H1 (cell line): ENCODE data around the gene PITRM1. TPM values are rescaled to one million over a fixed set of nuclear protein-coding genes. Genes with fewer than 3 reads are reported as not detected.

Source experiments
- CTCF ChIA-PET: fragments of 300-600 bp; sonication (Branson Sonifier 250); formaldehyde crosslinking; loops from one replicate; lab custom pipeline; 2021; ENCODE audit not compliant: partially characterized antibody; lab: Charles Lee
- POLR2A ChIA-PET: fragments of 300-600 bp; sonication (Branson Sonifier 250); formaldehyde crosslinking; loops from one replicate; lab custom pipeline; 2021; ENCODE audit warnings: inconsistent platforms; ENCODE audit not compliant: partially characterized antibody; lab: Charles Lee
- DNase-seq, 2 experiments: peaks; one replicate each; pipeline versions ENCODE4 v3.0.0 to v3.0.0-alpha.2; 2010 to 2022; ENCODE audit warnings: low spot score in 2 of 2, low read depth in 1 of 2, mixed read lengths in 1 of 2
- FAIRE-seq: peaks from 2 replicates; lab custom pipeline; 2011; peaks lifted over from hg19 to GRCh38; lab: Jason Lieb, UNC
- H2AFZ ChIP-seq: 2 replicates; pipeline ENCODE4 v1.8.1; 2012; ENCODE audit warnings: low read length, inconsistent platforms
- H2AK5ac ChIP-seq: 2 replicates; pipeline ENCODE4 v1.6.1; 2013; ENCODE audit warnings: low read depth, low read length
- H2BK120ac ChIP-seq: replicated peaks from 2 replicates; pipeline ENCODE3; 2013; ENCODE audit warnings: low read depth, low read length, inconsistent platforms
- H2BK12ac ChIP-seq: 2 replicates; pipeline ENCODE4 v1.6.1; 2013; ENCODE audit warnings: low read depth, low read length
- H2BK15ac ChIP-seq: 2 replicates; pipeline ENCODE4 v1.6.1; 2013; ENCODE audit warnings: low read length
- H2BK20ac ChIP-seq: 2 replicates; pipeline ENCODE4 v1.6.1; 2013; ENCODE audit warnings: low read length
- H2BK5ac ChIP-seq: 2 replicates; pipeline ENCODE4 v1.6.1; 2013; ENCODE audit warnings: low read depth, low read length
- H3K14ac ChIP-seq: 2 replicates; pipeline ENCODE4 v1.6.1; 2013; ENCODE audit warnings: inconsistent platforms; ENCODE audit not compliant: insufficient read length
- H3K18ac ChIP-seq: 2 replicates; pipeline ENCODE4 v1.6.1; 2013; ENCODE audit warnings: low read length; ENCODE audit errors: extremely low read depth
- H3K23ac ChIP-seq: 2 replicates; pipeline ENCODE4 v1.6.1; 2013; ENCODE audit warnings: inconsistent platforms; ENCODE audit not compliant: insufficient read length
- H3K23me2 ChIP-seq: 2 replicates; pipeline ENCODE4 v1.6.1; 2013; ENCODE audit warnings: low read depth, low read length
- H3K27ac ChIP-seq: 2 replicates; pipeline ENCODE4 v1.6.1; 2011; ENCODE audit warnings: low read depth, low read length, inconsistent platforms
- H3K27me3 ChIP-seq, 4 experiments: replicated peaks in 1 of 4; 1 replicate in 1 of 4; 2 replicates in 3 of 4; pipeline versions ENCODE4 v1.6.1 to v1.8.1; 2011 to 2013; ENCODE audit warnings: low read length in 3 of 4, mild to moderate bottlenecking in 3 of 4, inconsistent platforms in 2 of 4, mixed read lengths in 2 of 4, moderate library complexity in 1 of 4; ENCODE audit not compliant: control insufficient read depth in 3 of 4, insufficient read depth in 3 of 4; ENCODE audit errors: extremely low read depth in 1 of 4
- H3K36me3 ChIP-seq, 4 experiments: 2 replicates each; pipeline versions ENCODE4 v1.6.1 to v1.8.1; 2011 to 2013; ENCODE audit warnings: mild to moderate bottlenecking in 4 of 4, low read length in 3 of 4, moderate library complexity in 2 of 4, control low read depth in 1 of 4, inconsistent platforms in 1 of 4; ENCODE audit not compliant: insufficient read depth in 4 of 4, control insufficient read depth in 2 of 4
- H3K4ac ChIP-seq: replicated peaks from 2 replicates; pipeline ENCODE3; 2013; ENCODE audit warnings: low read length, low read depth, mixed read lengths, inconsistent platforms; ENCODE audit not compliant: insufficient read length
- H3K4me1 ChIP-seq, 4 experiments: replicated peaks in 1 of 4; 1 replicate in 1 of 4; 2 replicates in 3 of 4; pipeline versions ENCODE4 v1.6.1 to v1.8.1; 2011 to 2013; ENCODE audit warnings: low read length in 3 of 4, inconsistent platforms in 2 of 4, mixed read lengths in 1 of 4; ENCODE audit not compliant: insufficient read depth in 4 of 4, control insufficient read depth in 3 of 4
- H3K4me2 ChIP-seq, 2 experiments: 2 replicates each; pipeline versions ENCODE4 v1.6.1 to v1.8.1; 2011 to 2013; ENCODE audit warnings: low read depth in 2 of 2, low read length in 2 of 2, control low read depth in 1 of 2, inconsistent platforms in 1 of 2, mild to moderate bottlenecking in 1 of 2; ENCODE audit not compliant: insufficient read depth in 1 of 2
- H3K4me3 ChIP-seq, 4 experiments: fragments of 200-600, 300-600 bp in 1 of 4; sonication (generic), shearing (Covaris generic), sonication (Bioruptor Twin) in 1 of 4; 2 replicates each; pipeline versions ENCODE4 v1.5.1 to v1.8.1; 2011 to 2016; ENCODE audit warnings: low read length in 4 of 4, low read depth in 3 of 4, control low read depth in 2 of 4, inconsistent platforms in 2 of 4, mild to moderate bottlenecking in 2 of 4, mixed read lengths in 1 of 4, moderate library complexity in 1 of 4; ENCODE audit not compliant: insufficient read depth in 2 of 4; ENCODE audit errors: extremely low read depth in 1 of 4
- H3K56ac ChIP-seq: replicated peaks from 2 replicates; pipeline ENCODE3; 2013; ENCODE audit warnings: low read depth, mild to moderate bottlenecking, mixed read lengths, low read length, inconsistent platforms; ENCODE audit not compliant: insufficient read length
- H3K79me1 ChIP-seq: 2 replicates; pipeline ENCODE4 v1.6.1; 2013; ENCODE audit warnings: low read depth, low read length, control low read depth
- H3K79me2 ChIP-seq, 2 experiments: 2 replicates each; pipeline versions ENCODE4 v1.6.1 to v1.8.1; 2012 to 2013; ENCODE audit warnings: low read length in 2 of 2, mild to moderate bottlenecking in 2 of 2, inconsistent platforms in 1 of 2; ENCODE audit not compliant: insufficient read depth in 2 of 2, control insufficient read depth in 1 of 2
- H3K9ac ChIP-seq, 4 experiments: replicated peaks in 1 of 4; 1 replicate in 1 of 4; 2 replicates in 3 of 4; pipeline versions ENCODE4 v1.6.1 to v1.8.1; 2011 to 2013; ENCODE audit warnings: low read depth in 3 of 4, low read length in 3 of 4, control low read depth in 2 of 4, mild to moderate bottlenecking in 2 of 4, moderate library complexity in 2 of 4, inconsistent platforms in 1 of 4; ENCODE audit errors: extremely low read depth in 1 of 4
- H3K9me3 ChIP-seq, 2 experiments: 2 replicates each; pipeline versions ENCODE4 v1.6.1 to v1.8.1; 2012 to 2013; ENCODE audit warnings: mild to moderate bottlenecking in 2 of 2, moderate library complexity in 2 of 2, control low read depth in 1 of 2, inconsistent platforms in 1 of 2, low read depth in 1 of 2, low read length in 1 of 2, mixed read lengths in 1 of 2; ENCODE audit not compliant: insufficient read depth in 2 of 2
- H4K20me1 ChIP-seq, 2 experiments: replicated peaks in 1 of 2; 2 replicates each; pipeline versions ENCODE3 to v1.8.1; 2011 to 2013; ENCODE audit warnings: inconsistent platforms in 2 of 2, low read length in 2 of 2, mild to moderate bottlenecking in 1 of 2; ENCODE audit not compliant: insufficient read depth in 2 of 2, control insufficient read depth in 1 of 2
- H4K5ac ChIP-seq: 2 replicates; pipeline ENCODE4 v1.6.1; 2013; ENCODE audit warnings: low read length, low read depth, mixed read lengths, inconsistent platforms; ENCODE audit not compliant: insufficient read length
- H4K8ac ChIP-seq: 2 replicates; pipeline ENCODE4 v1.8.0; 2013; ENCODE audit warnings: mild to moderate bottlenecking, moderate library complexity, low read length, inconsistent platforms; ENCODE audit not compliant: insufficient read depth; ENCODE audit errors: extremely low read depth
- H4K91ac ChIP-seq: replicated peaks from 2 replicates; pipeline ENCODE3; 2013; ENCODE audit warnings: low read length, mixed read lengths, inconsistent platforms; ENCODE audit not compliant: insufficient read length
- KDM4A ChIP-seq: IDR thresholded peaks from one replicate; pipeline ENCODE4 v1.7.1; 2012; ENCODE audit warnings: low read depth, mild to moderate bottlenecking, moderate library complexity, low read length, inconsistent platforms; ENCODE audit not compliant: severe bottlenecking
- MAFK ChIP-seq: IDR thresholded peaks from 2 replicates; pipeline ENCODE4 v1.6.1; 2012; ENCODE audit warnings: low read depth, mild to moderate bottlenecking, improper control_type of control experiment, low read length
- SIX5 ChIP-seq: IDR thresholded peaks from 2 replicates; pipeline ENCODE4 v1.6.1; 2011; ENCODE audit warnings: mild to moderate bottlenecking, low read depth, low read length
- WGBS, 2 experiments: shearing (Covaris generic) in 1 of 2; methylation state at CpG; one replicate each; pipeline versions ENCODE4 v1.1.6 to v1.1.7; 2013 to 2015; ENCODE audit warnings: low lambda C conversion rate in 2 of 2, mixed read lengths in 2 of 2, inconsistent platforms in 1 of 2, low coverage in 1 of 2, missing lambda C conversion rate in 1 of 2; ENCODE audit not compliant: insufficient replicate concordance in 2 of 2, insufficient coverage in 1 of 2, insufficient read length in 1 of 2; ENCODE audit errors: extremely low coverage in 1 of 2, missing lambda C conversion rate in 1 of 2; 5-methylcytosine and 5-hydroxymethylcytosine counted together
- polyA plus RNA-seq, 7 experiments: library from polyadenylated mRNA; depleted of rRNA in 3 of 7; stranded (reverse) in 5 of 7; unstranded in 2 of 7; fragments of >200 nt in 5 of 7; fragments of 200-250 nt in 2 of 7; gene quantifications; 1 replicate in 5 of 7; 2 replicates in 1 of 7; 4 replicates in 1 of 7; pipeline versions ENCODE4 v1.2.1 to v1.2.3, GENCODE V29; 2011 to 2013; ENCODE audit warnings: missing spikeins in 2 of 7, mixed read lengths in 2 of 7
- total RNA-seq: library from RNA; stranded (reverse); fragmentation: NEBNext Ultra II Directional; extraction: Animal tissue kit (Norgen Biotek cat#: 25700); gene quantifications from 2 replicates; pipeline ENCODE4 v1.2.1, GENCODE V29; 2021
- TF ChIP-seq, protein P1 (sequence below), 3 experiments: IDR thresholded peaks; 1 replicate in 2 of 3; 2 replicates in 1 of 3; pipeline versions ENCODE4 v1.5.1 to v1.6.1; 2011; ENCODE audit warnings: low read length in 3 of 3, mild to moderate bottlenecking in 3 of 3, inconsistent platforms in 2 of 3, low read depth in 1 of 3, moderate library complexity in 1 of 3; ENCODE audit not compliant: insufficient read depth in 1 of 3; ENCODE audit errors: control extremely low read depth in 1 of 3

Gene PITRM1
- total and polyA plus RNA-seq, 2 of the 8 experiments (the other 6 are each of a cell fraction or from before 2014, with no cell fraction given), result 18.6 to 31.5 TPM

DNA sequence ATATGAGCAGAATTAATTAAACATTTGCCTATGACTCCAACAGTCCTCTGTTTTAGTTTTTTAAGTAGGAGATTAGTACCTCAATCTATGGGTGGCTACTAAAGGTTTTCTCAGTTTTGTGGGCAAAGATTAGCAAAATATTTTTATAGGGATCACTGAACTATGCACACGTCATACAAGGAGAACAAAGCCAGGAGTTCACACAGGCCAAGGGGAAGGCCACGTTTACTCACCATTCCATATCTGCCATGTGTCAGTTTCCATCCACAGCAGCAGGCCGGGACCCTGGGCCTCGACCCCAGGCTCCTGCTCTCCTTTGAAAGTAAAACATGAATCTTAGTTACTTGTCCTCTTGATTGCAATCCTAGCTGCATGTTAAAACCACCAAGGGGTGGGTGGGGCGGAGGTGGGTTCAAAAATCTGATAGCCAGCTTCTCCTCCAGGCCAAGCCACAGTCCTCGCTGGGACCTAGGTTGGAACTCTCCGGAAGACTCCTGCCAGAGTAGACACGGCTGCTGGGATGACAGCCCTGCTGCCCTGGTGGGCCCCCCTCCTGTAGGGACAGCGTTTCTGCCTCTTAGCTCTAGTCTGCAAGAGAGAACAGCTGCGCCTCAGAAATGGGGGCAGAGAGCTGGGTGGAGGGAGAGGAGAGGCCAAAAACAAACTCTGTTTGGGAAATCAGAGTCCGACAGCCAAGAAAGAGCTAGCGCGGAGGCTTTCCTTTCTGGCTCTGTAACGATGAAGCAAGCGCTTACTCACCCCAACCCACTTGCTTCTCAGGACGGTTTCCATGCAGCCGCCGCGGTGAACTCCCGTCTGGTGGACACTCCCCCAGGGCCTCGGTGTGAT is 35.6 kb downstream of the PITRM1 start:
- no peak overlapping the region for H3K4me2 ChIP-seq
- H4K5ac ChIP-seq, result no peak overlapping the region
- no peak overlapping the region for H2BK15ac ChIP-seq
- no peak overlapping the region for H4K8ac ChIP-seq
- H3K18ac ChIP-seq, result no peak overlapping the region
- H2BK12ac ChIP-seq, result no peak overlapping the region
- peaks cover 2 to 5% of the 10 kb centered on the region in 2 experiments for H4K20me1 ChIP-seq
- no peaks in the 10 kb centered on the region for H3K23me2 ChIP-seq
- WGBS, 2 experiments, result 86% methylated on average over 20 of the region's 21 CpGs; no CpG with 5 or more reads in 1 of the 2 experiments
- no peak overlapping the region for H2BK5ac ChIP-seq
- H3K9me3 ChIP-seq, result no peaks in the 10 kb centered on the region
- no peak overlapping the region for H3K14ac ChIP-seq
- H3K56ac ChIP-seq, result no peak overlapping the region
- no peak overlapping the region for H3K9ac ChIP-seq
- H3K79me2 ChIP-seq, result no peaks in the 10 kb centered on the region
- no peak overlapping the region for H2AFZ ChIP-seq
- H4K91ac ChIP-seq, result no peak overlapping the region
- CTCF ChIA-PET, result interaction anchor here (2.2 to 7.5 kb wide), 2 partner anchors 17 to 25 kb away, joined by 7 to 47 read pairs; no protein-coding TSS in a partner anchor
- H3K4me1 ChIP-seq, result no peaks in the 10 kb centered on the region
- H3K27me3 ChIP-seq, result no peaks in the 10 kb centered on the region
- H3K36me3 ChIP-seq, result peaks cover 20 to 81% (median 59%) of the 10 kb centered on the region in 4 experiments
- no peak overlapping the region for H3K4ac ChIP-seq
- H3K4me3 ChIP-seq, result no peak overlapping the region
- H3K27ac ChIP-seq, result no peak overlapping the region
- no peak overlapping the region for H2BK20ac ChIP-seq
- H3K23ac ChIP-seq, result no peak overlapping the region
- no peak for FAIRE-seq
- no peak overlapping the region for H2AK5ac ChIP-seq
- no peak overlapping the region for H2BK120ac ChIP-seq
- POLR2A ChIA-PET, result interaction anchor here (1.3 to 1.9 kb wide), 3 partner anchors 9 to 28 kb away, joined by 3 to 7 read pairs (median 3); no protein-coding TSS in a partner anchor
- TF ChIP-seq KDM4A (no peak), MAFK (no peak), SIX5 (no peak)
- TF ChIP-seq, protein P1, sequence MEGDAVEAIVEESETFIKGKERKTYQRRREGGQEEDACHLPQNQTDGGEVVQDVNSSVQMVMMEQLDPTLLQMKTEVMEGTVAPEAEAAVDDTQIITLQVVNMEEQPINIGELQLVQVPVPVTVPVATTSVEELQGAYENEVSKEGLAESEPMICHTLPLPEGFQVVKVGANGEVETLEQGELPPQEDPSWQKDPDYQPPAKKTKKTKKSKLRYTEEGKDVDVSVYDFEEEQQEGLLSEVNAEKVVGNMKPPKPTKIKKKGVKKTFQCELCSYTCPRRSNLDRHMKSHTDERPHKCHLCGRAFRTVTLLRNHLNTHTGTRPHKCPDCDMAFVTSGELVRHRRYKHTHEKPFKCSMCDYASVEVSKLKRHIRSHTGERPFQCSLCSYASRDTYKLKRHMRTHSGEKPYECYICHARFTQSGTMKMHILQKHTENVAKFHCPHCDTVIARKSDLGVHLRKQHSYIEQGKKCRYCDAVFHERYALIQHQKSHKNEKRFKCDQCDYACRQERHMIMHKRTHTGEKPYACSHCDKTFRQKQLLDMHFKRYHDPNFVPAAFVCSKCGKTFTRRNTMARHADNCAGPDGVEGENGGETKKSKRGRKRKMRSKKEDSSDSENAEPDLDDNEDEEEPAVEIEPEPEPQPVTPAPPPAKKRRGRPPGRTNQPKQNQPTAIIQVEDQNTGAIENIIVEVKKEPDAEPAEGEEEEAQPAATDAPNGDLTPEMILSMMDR (IDR thresholded peaks at IDR 0.05; ENCODE audit: control extremely low read depth in 1 of 3, insufficient read depth in 1 of 3, low read depth in 1 of 3, low read length in 3 of 3), result no peak
- no peaks in the 10 kb centered on the region for H3K79me1 ChIP-seq
- no peak for DNase-seq
